Adipocyte (in vitro differentiated cells): ENCODE data around the gene CARNS1.

ENCODE experiments used
- DNase-seq: peaks from one replicate; pipeline ENCODE4 v3.0.0-alpha.2; 2015; ENCODE audit warnings: low read depth
- H3K27me3 ChIP-seq: replicated peaks from 2 replicates; pipeline ENCODE4 v1.7.0; 2013; ENCODE audit warnings: mild to moderate bottlenecking, low read length, moderate library complexity; ENCODE audit not compliant: control insufficient read depth, insufficient read depth
- H3K36me3 ChIP-seq: 2 replicates; pipeline ENCODE4 v1.7.0; 2013; ENCODE audit warnings: low read length, mild to moderate bottlenecking, moderate library complexity; ENCODE audit not compliant: control insufficient read depth, insufficient read depth, severe bottlenecking
- H3K4me1 ChIP-seq: 2 replicates; pipeline ENCODE4 v1.7.0; 2013; ENCODE audit warnings: mild to moderate bottlenecking, low read length, moderate library complexity; ENCODE audit not compliant: control insufficient read depth, insufficient read depth
- H3K4me3 ChIP-seq: 2 replicates; pipeline ENCODE4 v1.7.0; 2013; ENCODE audit warnings: mild to moderate bottlenecking, low read length, moderate library complexity
- H3K9ac ChIP-seq: 2 replicates; pipeline ENCODE4 v1.7.0; 2013; ENCODE audit warnings: mild to moderate bottlenecking, low read length, moderate library complexity
- H3K9me3 ChIP-seq: 2 replicates; pipeline ENCODE4 v1.7.0; 2013; ENCODE audit warnings: mild to moderate bottlenecking, low read length, moderate library complexity; ENCODE audit not compliant: control insufficient read depth

The CARNS1 gene

DNA sequence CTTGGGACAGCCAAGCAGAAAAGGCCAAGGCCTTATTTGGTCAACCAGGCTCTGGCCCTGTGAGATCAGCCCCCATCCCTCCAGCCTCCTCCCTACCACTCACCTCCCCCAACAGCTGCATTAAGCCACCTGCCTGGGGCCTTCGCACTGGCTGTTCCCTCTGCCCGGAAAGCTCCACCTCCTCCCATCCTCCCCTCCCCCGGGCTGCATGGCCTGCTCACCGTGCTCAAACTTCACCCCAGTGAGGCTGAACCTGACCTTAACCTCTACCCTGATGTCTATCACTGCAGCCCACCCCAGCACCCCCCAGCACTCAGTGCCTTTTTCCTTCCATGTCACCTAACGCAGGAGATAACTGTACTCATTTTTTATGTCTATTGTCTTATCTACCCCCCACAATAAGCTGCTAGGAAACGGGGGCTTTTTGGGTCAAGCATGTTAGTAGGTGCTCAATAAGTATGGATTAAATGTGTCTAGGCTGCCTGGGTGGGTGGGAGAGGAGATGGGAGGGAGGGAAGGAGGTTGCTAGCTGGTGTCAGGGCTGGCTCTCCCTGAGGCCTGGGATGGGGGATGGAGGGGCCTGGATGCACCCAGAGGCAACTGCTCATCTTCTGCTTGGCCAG, 21.1 kb downstream of the CARNS1 start:
- no peak for DNase-seq
- no peaks in the 10 kb centered on the region for H3K9me3 ChIP-seq
- peaks cover 9% of the 10 kb centered on the region for H3K4me1 ChIP-seq
- no peaks in the 10 kb centered on the region for H3K27me3 ChIP-seq
- peaks cover 65% of the 10 kb centered on the region for H3K36me3 ChIP-seq
- no peak overlapping the region for H3K9ac ChIP-seq
- H3K4me3 ChIP-seq, result no peak overlapping the region

- Histone ChIP-seq H3K27me3 (no peaks in the 10 kb centered on the region), H3K4me1 (peaks cover 14% of the 10 kb centered on the region), H3K9me3 (no peaks in the 10 kb centered on the region), H3K36me3 (peaks cover 58% of the 10 kb centered on the region), H3K4me3 (no peak within 1 kb of the TSS), H3K9ac (no peak within 1 kb of the TSS)
- no peak for DNase-seq
These were observed 21.8 kb downstream of the CARNS1 start, which contains the start of gene PTPRCAP for GRCh38 chr11:67437082-67437808. Gene PTPRCAP (minus strand): TSS chr11:67437682. CDS start chr11:67437619, 63 bp downstream.

DNA sequence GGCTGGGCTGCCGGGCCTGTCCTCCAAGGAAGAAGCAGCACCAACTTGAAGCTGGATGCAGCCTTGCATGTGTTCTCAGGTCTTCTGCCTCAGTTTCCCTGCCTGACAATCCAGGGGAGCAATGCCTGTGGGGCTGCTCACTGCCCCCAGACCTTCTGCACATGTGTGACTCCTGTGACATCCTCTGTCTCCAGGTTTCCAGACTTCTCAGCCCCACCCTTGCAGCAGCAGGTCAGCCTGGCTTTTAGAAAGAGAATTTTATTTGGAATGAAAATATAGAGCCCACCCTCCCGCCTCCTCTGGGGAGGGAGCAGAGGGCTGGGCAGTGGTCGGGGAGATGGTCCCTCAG, 22.3 kb downstream of the CARNS1 start:
- no peak for DNase-seq
- peaks cover 19% of the 10 kb centered on the region for H3K4me1 ChIP-seq
- H3K4me3 ChIP-seq, result no peak overlapping the region
- peaks cover 53% of the 10 kb centered on the region for H3K36me3 ChIP-seq
- no peaks in the 10 kb centered on the region for H3K9me3 ChIP-seq
- no peaks in the 10 kb centered on the region for H3K27me3 ChIP-seq
- H3K9ac ChIP-seq, result no peak overlapping the region

GRCh38 chr11:67438158-67438902, 22.9 kb downstream of the CARNS1 start:
- Histone ChIP-seq H3K4me1 (peaks cover 19% of the 10 kb centered on the region), H3K9ac (no peak overlapping the region), H3K36me3 (peaks cover 48% of the 10 kb centered on the region), H3K9me3 (no peaks in the 10 kb centered on the region), H3K4me3 (no peak overlapping the region), H3K27me3 (no peaks in the 10 kb centered on the region)
- no peak for DNase-seq

DNA sequence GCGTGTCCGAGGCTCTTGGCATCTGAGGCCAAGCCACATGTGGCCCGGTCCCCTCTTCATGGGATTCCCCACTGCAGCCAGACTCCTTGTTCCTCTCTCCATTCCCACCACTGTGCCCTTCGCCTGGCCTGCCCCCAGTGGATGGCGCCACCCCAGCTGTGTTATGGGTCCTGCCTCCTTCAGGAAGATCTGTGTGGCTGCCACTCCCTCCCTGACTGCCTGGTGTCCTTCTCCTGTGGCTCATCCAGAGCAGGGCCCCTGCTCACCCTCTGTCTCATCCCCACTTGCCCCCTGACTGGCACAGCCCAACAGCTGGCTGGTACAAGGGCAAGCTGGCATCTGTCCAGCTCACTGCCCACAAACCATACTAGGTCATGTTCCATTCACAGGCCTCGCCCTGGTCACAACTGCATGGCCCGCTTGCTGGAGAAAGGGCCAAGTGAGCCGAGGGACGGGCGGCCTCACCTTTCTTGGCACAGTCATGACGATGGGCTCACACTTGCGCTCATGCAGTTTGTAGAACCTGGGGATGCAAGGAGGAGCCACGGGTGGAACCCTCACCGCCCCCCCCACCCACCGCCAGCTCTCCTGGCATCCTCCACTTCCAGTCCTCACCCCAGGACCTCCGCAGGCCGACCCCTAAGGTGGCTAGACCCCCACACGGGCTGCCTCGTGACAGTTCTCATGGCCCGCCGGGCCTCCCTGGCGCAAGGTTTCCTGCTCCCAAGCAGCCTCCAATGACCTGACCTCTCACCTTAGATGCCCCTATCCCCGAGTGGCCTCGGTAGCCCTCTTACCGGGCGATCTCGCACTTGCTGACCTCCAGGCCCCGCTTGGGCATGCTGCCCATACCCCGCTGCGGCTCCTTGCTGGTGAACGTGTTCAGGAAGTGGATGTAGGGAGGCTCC, 24.1 kb downstream of the CARNS1 start:
- H3K36me3 ChIP-seq, result peaks cover 35% of the 10 kb centered on the region
- no peaks in the 10 kb centered on the region for H3K27me3 ChIP-seq
- no peak overlapping the region for H3K4me3 ChIP-seq
- peak; percentile 22 for DNase-seq
- peak overlapping the region; percentile 50 for H3K9ac ChIP-seq
- H3K9me3 ChIP-seq, result no peaks in the 10 kb centered on the region
- H3K4me1 ChIP-seq, result peaks cover 19% of the 10 kb centered on the region

GRCh38 chr11:67440229-67441097, 25.0 kb downstream of the CARNS1 start:
- Histone ChIP-seq H3K27me3 (no peaks in the 10 kb centered on the region), H3K4me1 (peaks cover 19% of the 10 kb centered on the region), H3K4me3 (no peak overlapping the region), H3K36me3 (peaks cover 28% of the 10 kb centered on the region), H3K9me3 (no peaks in the 10 kb centered on the region), H3K9ac (no peak overlapping the region)
- DNase-seq, result no peak

- peaks cover 19% of the 10 kb centered on the region for H3K4me1 ChIP-seq
- H3K9me3 ChIP-seq, result no peaks in the 10 kb centered on the region
- no peak for DNase-seq
- H3K9ac ChIP-seq, result no peak overlapping the region
- H3K36me3 ChIP-seq, result peaks cover 25% of the 10 kb centered on the region
- H3K27me3 ChIP-seq, result no peaks in the 10 kb centered on the region
- no peak overlapping the region for H3K4me3 ChIP-seq
These were observed 25.7 kb downstream of the CARNS1 start for GRCh38 chr11:67441098-67441563.

DNA sequence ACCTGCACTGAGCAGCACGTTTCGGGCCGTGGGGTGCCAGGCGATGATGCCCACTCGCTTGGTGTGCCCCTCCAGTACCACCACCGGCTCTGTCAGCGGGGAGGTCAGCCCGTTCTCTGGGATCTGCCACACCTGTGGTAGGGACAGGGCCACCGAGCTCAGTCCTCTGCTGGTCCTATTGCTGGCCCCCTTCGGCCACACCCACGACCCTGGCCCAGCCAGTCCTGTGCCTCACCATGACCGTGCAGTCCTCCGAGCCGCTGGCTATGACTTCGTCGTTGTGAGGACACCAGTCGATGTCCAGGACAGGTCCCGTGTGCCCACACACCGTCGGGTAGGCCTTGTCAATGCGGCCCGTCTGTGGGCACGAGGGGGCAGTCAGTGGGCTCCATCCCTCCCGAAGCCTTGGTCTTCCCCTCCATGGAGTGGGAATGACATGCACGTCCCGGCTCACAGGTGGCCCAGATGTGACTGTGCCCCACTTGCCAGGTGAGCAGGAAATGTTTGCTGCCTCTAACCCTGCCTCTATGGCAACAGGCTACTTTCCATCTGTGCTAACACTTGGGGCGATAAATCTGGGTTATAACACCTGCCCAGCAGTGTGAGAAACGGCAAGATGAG, 26.4 kb downstream of the CARNS1 start:
- DNase-seq, result no peak
- Histone ChIP-seq H3K4me1 (peaks cover 19% of the 10 kb centered on the region), H3K27me3 (no peaks in the 10 kb centered on the region), H3K9ac (peak overlapping the region; percentile 95), H3K9me3 (no peaks in the 10 kb centered on the region), H3K36me3 (peaks cover 25% of the 10 kb centered on the region), H3K4me3 (peak overlapping the region; percentile 91)

DNA sequence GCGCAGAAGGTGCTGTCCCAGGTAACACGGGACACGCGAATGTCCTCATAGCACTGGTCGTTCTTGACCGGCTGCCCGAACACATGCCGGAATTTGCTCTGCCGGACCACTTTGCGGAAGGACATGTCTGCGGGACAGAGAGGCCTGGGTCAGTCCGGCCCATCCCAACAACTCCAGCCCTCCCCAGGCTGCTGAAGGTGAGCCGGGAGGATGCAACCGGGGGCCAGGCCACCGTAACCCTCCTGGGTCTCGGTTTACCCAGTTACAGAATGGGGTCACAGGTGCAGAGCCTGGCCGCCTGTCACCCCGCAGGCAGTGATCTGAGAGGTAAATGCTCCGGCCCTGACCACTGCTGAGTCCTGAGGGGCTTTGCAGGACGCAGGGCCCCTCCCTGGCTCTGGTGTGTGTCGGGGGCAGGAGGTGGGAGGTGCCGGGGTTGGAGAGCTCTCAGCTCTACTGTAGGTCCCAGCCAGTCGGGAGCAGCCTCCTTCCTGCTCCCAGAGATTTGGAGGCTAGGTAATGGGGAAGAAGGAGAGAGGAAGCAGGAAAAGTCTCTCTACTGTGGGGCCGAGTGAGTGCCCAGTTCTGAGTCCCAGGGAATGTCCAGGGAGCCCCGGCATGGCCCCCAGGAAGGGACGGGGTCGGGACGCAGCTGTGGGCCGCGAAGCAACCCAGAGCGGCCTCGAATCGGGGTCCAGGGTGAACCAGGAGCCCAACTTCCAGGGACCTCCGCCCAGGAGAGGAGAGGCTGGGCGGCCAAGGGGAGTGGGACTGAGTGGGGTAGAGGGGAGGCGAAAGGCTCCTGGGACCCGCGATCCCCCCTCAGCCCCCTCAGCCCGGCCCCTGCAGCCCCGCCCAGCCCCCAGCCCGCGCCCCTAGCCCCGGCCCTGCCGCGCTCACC, 27.3 kb downstream of the CARNS1 start:
- H3K9ac ChIP-seq, result peak overlapping the region; percentile 95
- peaks cover 23% of the 10 kb centered on the region for H3K36me3 ChIP-seq
- H3K4me3 ChIP-seq, result peak overlapping the region; percentile 91
- peaks cover 19% of the 10 kb centered on the region for H3K4me1 ChIP-seq
- no peaks in the 10 kb centered on the region for H3K27me3 ChIP-seq
- no peak for DNase-seq
- no peaks in the 10 kb centered on the region for H3K9me3 ChIP-seq
